Gastrocnemius medialis (tissue), 4 donors: ENCODE data around the gene ROPN1L.

ENCODE experiments used
- CTCF ChIP-seq, 5 experiments: fragments of 450-650 bp in 3 of 5; fragments of 200-600 bp in 2 of 5; sonication (generic) in 2 of 5; IDR thresholded peaks in 4 of 5; conservative IDR thresholded peaks in 1 of 5; 1 replicate in 4 of 5; 2 replicates in 1 of 5; pipeline ENCODE4 v1.5.1; 2016 to 2019; ENCODE audit warnings: antibody characterized with exemption in 5 of 5, mild to moderate bottlenecking in 3 of 5, moderate library complexity in 3 of 5
- POLR2A ChIP-seq, 2 donors: fragments of 450-650 bp; IDR thresholded peaks; one replicate each; pipeline ENCODE4 v1.6.1; 2017; ENCODE audit warnings: antibody characterized with exemption in 2 of 2, mild to moderate bottlenecking in 2 of 2, moderate library complexity in 2 of 2

- no peak for TF ChIP-seq POLR2A (IDR thresholded peaks at IDR 0.05)
- no peak for TF ChIP-seq CTCF (IDR thresholded peaks at IDR 0.05 in 4 of 5, conservative IDR thresholded peaks at IDR 0.05 in 1 of 5)
These were observed 34.4 kb downstream of the ROPN1L start for GRCh38 chr5:10475931-10476676.
